Measurements from ENCODE around the gene DNAJC16. TPM values are rescaled to one million over a fixed set of nuclear protein-coding genes. Genes with fewer than 3 reads are reported as not detected.
"Not testable (repeated sequence)": the region's sequence is repeated elsewhere in the genome, so short reads cannot be mapped to it uniquely, and the experiment has no call there.

Gene DNAJC16
- total and polyA plus RNA-seq, 4 donors = 3.3 to 14.2 (median 11.1) TPM

- WGBS = 93% methylated on average over 2 of the region's 2 CpGs
- no peak overlapping the region for H3K9ac ChIP-seq (ENCODE audit: low read depth in 1 of 2, low read length in 2 of 2)
- no peak overlapping the region for H3K4me3 ChIP-seq (ENCODE audit: low read depth in 1 of 3, low read length in 3 of 3)
- no peak for TF ChIP-seq EGR1 (IDR thresholded peaks at IDR 0.05; ENCODE audit: low read depth in 2 of 2)
- no peak for TF ChIP-seq YY1 (IDR thresholded peaks at IDR 0.05)
- no peak for TF ChIP-seq TAF1 (conservative IDR thresholded peaks at IDR 0.05)
- no peak for TF ChIP-seq FOXA1 (IDR thresholded peaks at IDR 0.05)
- TF ChIP-seq RXRA (IDR thresholded peaks at IDR 0.05) = no peak
- TF ChIP-seq SP1 (IDR thresholded peaks at IDR 0.05) = no peak
- TF ChIP-seq JUND (IDR thresholded peaks at IDR 0.05) = no peak
- no peak for TF ChIP-seq HNF4G (IDR thresholded peaks at IDR 0.05)
- no peak for TF ChIP-seq GABPA (IDR thresholded peaks at IDR 0.05 in 1 of 2, conservative IDR thresholded peaks at IDR 0.05 in 1 of 2)
- TF ChIP-seq NR2F2 (IDR thresholded peaks at IDR 0.05) = no peak
- TF ChIP-seq, protein P1, sequence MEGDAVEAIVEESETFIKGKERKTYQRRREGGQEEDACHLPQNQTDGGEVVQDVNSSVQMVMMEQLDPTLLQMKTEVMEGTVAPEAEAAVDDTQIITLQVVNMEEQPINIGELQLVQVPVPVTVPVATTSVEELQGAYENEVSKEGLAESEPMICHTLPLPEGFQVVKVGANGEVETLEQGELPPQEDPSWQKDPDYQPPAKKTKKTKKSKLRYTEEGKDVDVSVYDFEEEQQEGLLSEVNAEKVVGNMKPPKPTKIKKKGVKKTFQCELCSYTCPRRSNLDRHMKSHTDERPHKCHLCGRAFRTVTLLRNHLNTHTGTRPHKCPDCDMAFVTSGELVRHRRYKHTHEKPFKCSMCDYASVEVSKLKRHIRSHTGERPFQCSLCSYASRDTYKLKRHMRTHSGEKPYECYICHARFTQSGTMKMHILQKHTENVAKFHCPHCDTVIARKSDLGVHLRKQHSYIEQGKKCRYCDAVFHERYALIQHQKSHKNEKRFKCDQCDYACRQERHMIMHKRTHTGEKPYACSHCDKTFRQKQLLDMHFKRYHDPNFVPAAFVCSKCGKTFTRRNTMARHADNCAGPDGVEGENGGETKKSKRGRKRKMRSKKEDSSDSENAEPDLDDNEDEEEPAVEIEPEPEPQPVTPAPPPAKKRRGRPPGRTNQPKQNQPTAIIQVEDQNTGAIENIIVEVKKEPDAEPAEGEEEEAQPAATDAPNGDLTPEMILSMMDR (IDR thresholded peaks at IDR 0.05; ENCODE audit: low read depth, low read length, missing input control) = no peak
- no peak for TF ChIP-seq RAD21 (IDR thresholded peaks at IDR 0.05)
- TF ChIP-seq, protein P2, sequence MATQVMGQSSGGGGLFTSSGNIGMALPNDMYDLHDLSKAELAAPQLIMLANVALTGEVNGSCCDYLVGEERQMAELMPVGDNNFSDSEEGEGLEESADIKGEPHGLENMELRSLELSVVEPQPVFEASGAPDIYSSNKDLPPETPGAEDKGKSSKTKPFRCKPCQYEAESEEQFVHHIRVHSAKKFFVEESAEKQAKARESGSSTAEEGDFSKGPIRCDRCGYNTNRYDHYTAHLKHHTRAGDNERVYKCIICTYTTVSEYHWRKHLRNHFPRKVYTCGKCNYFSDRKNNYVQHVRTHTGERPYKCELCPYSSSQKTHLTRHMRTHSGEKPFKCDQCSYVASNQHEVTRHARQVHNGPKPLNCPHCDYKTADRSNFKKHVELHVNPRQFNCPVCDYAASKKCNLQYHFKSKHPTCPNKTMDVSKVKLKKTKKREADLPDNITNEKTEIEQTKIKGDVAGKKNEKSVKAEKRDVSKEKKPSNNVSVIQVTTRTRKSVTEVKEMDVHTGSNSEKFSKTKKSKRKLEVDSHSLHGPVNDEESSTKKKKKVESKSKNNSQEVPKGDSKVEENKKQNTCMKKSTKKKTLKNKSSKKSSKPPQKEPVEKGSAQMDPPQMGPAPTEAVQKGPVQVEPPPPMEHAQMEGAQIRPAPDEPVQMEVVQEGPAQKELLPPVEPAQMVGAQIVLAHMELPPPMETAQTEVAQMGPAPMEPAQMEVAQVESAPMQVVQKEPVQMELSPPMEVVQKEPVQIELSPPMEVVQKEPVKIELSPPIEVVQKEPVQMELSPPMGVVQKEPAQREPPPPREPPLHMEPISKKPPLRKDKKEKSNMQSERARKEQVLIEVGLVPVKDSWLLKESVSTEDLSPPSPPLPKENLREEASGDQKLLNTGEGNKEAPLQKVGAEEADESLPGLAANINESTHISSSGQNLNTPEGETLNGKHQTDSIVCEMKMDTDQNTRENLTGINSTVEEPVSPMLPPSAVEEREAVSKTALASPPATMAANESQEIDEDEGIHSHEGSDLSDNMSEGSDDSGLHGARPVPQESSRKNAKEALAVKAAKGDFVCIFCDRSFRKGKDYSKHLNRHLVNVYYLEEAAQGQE (IDR thresholded peaks at IDR 0.05) = no peak
- no peak for TF ChIP-seq ZBTB33 (IDR thresholded peaks at IDR 0.05)
- no peak for TF ChIP-seq HNF4A (conservative IDR thresholded peaks at IDR 0.05)
- TF ChIP-seq FOXA2 (IDR thresholded peaks at IDR 0.05) = no peak
- TF ChIP-seq, protein P3, sequence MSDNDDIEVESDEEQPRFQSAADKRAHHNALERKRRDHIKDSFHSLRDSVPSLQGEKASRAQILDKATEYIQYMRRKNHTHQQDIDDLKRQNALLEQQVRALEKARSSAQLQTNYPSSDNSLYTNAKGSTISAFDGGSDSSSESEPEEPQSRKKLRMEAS (IDR thresholded peaks at IDR 0.05) = no peak
- no peak for TF ChIP-seq ATF3 (IDR thresholded peaks at IDR 0.05)
- no peaks in the 10 kb centered on the region for H3K9me3 ChIP-seq (ENCODE audit: control insufficient read depth in 4 of 4, low read length in 3 of 4)
- H3K4me1 ChIP-seq (ENCODE audit: control insufficient read depth in 4 of 4, insufficient read depth in 4 of 4, low read length in 3 of 4) = no peaks in the 10 kb centered on the region
- peaks cover 0 to 2% (median 0%) of the 10 kb centered on the region in 4 donors for H3K36me3 ChIP-seq (ENCODE audit: control insufficient read depth in 4 of 4, insufficient read depth in 3 of 4, low read depth in 1 of 4, low read length in 3 of 4)
- no peak overlapping the region for H3K27ac ChIP-seq (ENCODE audit: low read depth in 1 of 2, low read length in 2 of 2)
- no peaks in the 10 kb centered on the region for H3K27me3 ChIP-seq (ENCODE audit: control insufficient read depth in 4 of 4, insufficient read depth in 4 of 4, low read length in 3 of 4)
- no peak for DNase-seq (ENCODE audit: low spot score)
Observed at GRCh38 chr1:15483971-15484370, 42.7 kb upstream of the DNAJC16 start.

DNA sequence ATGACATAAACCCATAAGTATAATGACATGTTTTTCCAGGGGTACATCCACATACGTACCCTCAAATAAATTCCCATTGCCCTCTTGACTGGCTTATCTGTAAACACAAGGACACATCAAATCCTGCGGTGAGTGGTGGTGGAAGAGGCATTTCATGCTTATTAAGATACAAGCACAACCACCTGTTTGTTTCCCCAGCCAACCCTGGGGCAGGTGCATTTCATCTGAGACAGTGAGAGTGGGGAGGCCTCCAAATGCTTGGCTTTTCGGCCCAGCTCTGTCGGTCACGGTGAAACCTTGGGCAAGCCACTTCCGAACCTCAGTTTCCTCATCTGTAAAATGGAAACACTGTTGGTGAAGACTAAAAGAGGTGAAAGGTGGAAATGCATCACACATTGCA is 42.2 kb upstream of the DNAJC16 start:
- not testable (repeated sequence) for H3K9ac ChIP-seq (ENCODE audit: low read depth in 1 of 2, low read length in 2 of 2); H3K27me3 ChIP-seq (ENCODE audit: control insufficient read depth in 4 of 4, insufficient read depth in 4 of 4, low read length in 3 of 4); H3K36me3 ChIP-seq (ENCODE audit: control insufficient read depth in 4 of 4, insufficient read depth in 3 of 4, low read depth in 1 of 4, low read length in 3 of 4); DNase-seq (ENCODE audit: low spot score); H3K9me3 ChIP-seq (ENCODE audit: control insufficient read depth in 4 of 4, low read length in 3 of 4); H3K27ac ChIP-seq (ENCODE audit: low read depth in 1 of 2, low read length in 2 of 2); H3K4me3 ChIP-seq (ENCODE audit: low read depth in 1 of 3, low read length in 3 of 3); H3K4me1 ChIP-seq (ENCODE audit: control insufficient read depth in 4 of 4, insufficient read depth in 4 of 4, low read length in 3 of 4)
- WGBS = 97% methylated on average over 6 of the region's 6 CpGs
